H7 (cell line): ENCODE data around the gene SPAST. TPM values are rescaled to one million over a fixed set of nuclear protein-coding genes. Genes with fewer than 3 reads are reported as not detected.
"Not testable (repeated sequence)": the region's sequence is repeated elsewhere in the genome, so short reads cannot be mapped to it uniquely, and the experiment has no call there.

Experiments used
- DNase-seq: peaks from one replicate; pipeline ENCODE4 v3.0.0; 2012
- H3K27me3 ChIP-seq: 2 replicates; pipeline ENCODE4 v1.6.0; 2011; ENCODE audit warnings: mild to moderate bottlenecking, low read length; ENCODE audit not compliant: control insufficient read depth, insufficient read depth
- H3K36me3 ChIP-seq: replicated peaks from 2 replicates; pipeline ENCODE4 v1.5.1; 2011; ENCODE audit warnings: low read length; ENCODE audit not compliant: control insufficient read depth, insufficient read depth
- H3K4me3 ChIP-seq: 2 replicates; pipeline ENCODE4 v1.5.1; 2011; ENCODE audit warnings: low read depth, mild to moderate bottlenecking, control low read depth, low read length, moderate library complexity; ENCODE audit not compliant: insufficient read depth
- total RNA-seq: library from RNA; depleted of rRNA; stranded (reverse); fragments of >200 nt; shearing (Covaris generic); gene quantifications from 2 replicates; pipeline ENCODE4 v1.2.3, GENCODE V29; 2014

Gene SPAST
- total RNA-seq, 1 experiment from 2014 or later: 22.7 TPM

DNA sequence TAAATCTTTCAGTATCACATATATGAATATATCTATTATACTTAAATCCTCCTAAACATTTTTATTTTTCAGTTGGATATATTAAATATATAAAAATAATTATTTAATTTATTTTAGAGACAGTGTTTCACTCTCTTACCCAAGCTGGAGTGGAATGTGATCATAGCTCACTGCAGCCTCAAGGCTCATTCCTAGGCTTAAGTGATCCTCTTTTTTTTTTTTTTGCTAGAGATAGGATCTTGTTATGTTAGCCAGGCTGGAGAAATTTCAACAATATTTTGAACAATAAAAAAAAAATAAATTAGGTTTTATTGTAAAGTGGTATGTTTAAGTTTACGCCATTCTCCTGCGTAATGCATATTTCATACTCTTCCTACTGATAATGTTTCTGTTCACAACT is 4.2 kb downstream of the SPAST start:
- H3K36me3 ChIP-seq: no peaks in the 10 kb centered on the region
- no peak overlapping the region for H3K4me3 ChIP-seq
- H3K27me3 ChIP-seq: no peaks in the 10 kb centered on the region
- DNase-seq: no peak

DNA sequence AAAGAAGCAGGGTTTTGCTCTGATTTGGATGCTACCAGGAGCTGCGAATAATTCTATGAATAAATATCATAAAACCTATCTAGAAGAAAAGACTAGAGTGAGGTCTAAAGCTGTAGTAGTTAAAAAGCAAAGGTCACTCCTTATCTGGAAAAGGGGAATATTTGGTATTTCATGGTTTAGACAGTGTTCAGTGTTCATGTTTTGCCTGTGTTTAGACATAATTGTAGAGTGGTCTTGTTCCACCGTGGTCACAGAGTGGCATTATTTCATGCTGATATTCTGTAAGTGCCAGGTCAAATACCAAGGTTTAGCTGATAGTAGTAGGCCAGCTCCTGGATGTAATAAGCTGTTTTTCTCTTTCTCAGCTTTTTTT is 10.8 kb downstream of the SPAST start:
- H3K4me3 ChIP-seq: no peak overlapping the region
- H3K36me3 ChIP-seq: no peaks in the 10 kb centered on the region
- DNase-seq: no peak
- H3K27me3 ChIP-seq: no peaks in the 10 kb centered on the region

DNA sequence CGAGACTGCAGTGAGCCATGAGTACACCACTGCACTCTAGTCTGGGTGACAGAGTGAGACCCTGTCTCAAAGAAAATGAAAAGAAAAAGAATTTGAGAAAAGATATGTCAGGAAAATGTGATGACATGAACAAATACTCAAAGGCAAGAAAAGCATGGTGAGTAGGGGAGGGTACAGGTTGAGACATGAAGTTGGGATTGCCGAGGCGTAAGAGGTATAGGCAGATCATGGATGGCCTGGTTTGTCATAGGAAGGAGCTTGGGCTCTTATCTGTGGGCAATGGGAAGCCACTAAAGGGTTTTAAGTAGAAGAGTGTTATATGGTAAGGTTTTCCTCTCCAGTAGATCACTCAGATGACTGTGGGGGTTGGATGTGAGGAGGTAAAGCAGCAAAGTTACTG is 32.3 kb downstream of the SPAST start:
- Histone ChIP-seq H3K27me3 (no peaks in the 10 kb centered on the region), H3K4me3 (no peak overlapping the region), H3K36me3 (no peaks in the 10 kb centered on the region; the same call in 1 of the 2 replicates)
- no peak for DNase-seq

DNA sequence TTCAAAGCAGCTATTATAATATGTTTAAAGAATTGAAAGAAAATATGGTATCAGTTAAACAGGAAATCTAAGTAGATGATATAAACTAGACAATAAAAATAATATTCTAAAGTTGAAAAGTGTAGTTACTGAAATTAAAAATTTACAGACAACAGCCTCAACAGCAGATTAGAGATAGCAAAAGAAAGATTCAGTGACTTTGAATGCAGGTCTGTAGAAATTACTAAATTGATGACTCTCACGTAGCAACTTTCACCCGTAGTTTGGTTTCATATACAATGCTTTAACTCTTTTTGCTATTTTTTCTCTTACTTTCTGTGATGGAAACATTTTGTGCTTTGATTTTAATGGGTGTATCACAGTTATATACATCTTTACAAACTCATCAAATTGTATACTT is 44.8 kb downstream of the SPAST start:
- Histone ChIP-seq H3K27me3 (no peaks in the 10 kb centered on the region), H3K4me3 (no peak overlapping the region), H3K36me3 (peaks cover 4% of the 10 kb centered on the region)
- DNase-seq: no peak

DNA sequence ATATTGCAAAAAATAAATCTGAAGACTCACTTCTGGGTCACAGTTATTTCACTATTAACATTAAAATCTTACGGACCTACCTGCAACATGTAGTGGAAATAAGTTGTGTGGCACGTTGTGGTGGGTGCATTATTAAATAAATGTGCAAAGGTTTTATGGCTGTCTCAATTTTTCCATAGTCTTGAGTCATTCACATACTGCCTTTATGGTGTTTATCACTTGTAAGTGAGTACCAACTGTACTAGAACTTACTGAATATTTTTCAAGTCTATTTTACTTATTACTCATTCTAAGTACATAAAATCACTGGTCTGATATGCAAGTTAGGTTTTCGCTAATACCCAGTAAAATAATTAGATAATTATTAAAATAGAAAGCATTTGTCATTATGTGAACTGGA is 54.7 kb downstream of the SPAST start:
- Histone ChIP-seq H3K27me3 (no peaks in the 10 kb centered on the region), H3K4me3 (no peak overlapping the region), H3K36me3 (peaks cover 2% of the 10 kb centered on the region; the same call in 1 of the 2 replicates)
- DNase-seq: no peak

DNA sequence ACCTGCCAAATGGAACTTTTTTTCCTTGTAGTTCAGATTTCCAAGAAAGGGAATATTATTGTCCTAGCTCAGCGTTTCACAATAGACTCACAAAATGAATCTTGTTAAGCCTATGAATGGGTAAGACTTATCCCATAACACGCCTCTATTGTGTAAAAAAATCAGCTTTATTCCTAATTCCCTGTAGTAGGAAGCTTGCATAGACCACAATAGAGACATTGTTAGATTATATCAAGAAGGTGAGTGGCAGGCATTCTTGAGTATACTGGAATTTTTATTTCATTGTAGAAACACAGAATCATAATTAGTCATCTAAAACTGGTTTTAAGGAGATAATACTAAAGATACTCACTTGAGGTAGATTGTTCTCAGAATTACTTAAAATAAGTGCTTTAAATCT is 55.8 kb downstream of the SPAST start:
- Histone ChIP-seq H3K27me3 (no peaks in the 10 kb centered on the region), H3K36me3 (peaks cover 2% of the 10 kb centered on the region; the same call in 1 of the 2 replicates), H3K4me3 (no peak overlapping the region)
- no peak for DNase-seq

DNA sequence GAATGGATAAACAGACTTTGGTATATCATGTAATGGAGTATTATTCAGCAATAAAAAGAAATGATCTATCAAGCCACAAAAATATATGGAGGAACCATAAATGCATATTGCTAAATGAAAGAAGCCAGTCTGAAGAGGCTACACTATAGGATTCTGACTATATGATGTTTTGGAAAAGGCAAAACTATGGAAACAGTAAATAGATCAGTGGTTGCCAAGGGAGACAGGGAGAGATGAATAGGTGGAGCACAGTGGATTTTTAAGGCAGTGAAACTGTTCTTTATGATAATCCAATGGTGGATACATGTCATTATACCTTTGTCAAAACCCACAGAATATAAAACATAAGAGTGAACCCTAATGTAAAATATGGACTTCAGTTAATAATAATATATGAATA is 61.3 kb downstream of the SPAST start:
- no peak overlapping the region for H3K4me3 ChIP-seq
- no peak for DNase-seq
- H3K36me3 ChIP-seq: no peaks in the 10 kb centered on the region
- H3K27me3 ChIP-seq: no peaks in the 10 kb centered on the region

DNA sequence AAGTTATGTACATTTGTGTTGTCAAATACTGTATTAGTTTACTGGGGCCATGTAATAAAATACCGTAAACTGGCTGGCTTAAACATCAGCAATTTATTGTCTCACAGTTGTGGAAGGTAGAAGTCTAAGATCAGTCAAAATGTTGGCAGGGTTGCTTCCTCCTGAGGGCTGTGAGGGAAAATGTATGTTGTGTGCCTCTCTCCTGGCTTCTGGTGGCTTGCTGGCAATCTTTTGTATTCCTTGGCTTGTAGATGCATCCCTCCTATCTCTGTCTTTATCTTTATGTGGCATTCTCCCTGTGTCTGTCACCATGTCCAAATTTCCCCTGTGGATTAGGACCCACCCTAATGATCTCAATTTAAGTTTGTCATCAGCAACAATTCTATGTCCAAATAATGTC is 65.3 kb downstream of the SPAST start:
- Histone ChIP-seq H3K36me3 (no peaks in the 10 kb centered on the region; the same call in none of the 2 replicates), H3K4me3 (no peak overlapping the region), H3K27me3 (no peaks in the 10 kb centered on the region)
- no peak for DNase-seq

DNA sequence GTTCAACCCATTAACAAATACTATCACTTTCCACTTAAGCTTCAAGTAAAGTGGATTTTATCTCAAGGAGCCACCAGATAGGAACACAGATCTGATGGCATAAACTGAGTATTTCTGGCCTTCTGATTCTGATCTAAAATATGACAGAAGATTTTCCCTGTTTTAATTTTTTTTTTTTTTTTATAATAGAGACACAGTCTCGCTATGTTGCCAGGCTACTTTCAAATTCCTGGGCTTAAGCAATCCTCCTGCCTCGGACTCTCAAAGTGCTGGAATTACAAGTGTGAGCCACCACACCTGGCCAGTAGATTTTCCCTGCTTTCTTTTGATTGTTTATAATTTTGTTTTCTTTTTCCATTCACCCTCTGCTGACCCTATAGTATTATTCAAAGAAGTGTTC is 65.7 kb downstream of the SPAST start:
- H3K36me3 ChIP-seq: no peaks in the 10 kb centered on the region; the same call in none of the 2 replicates
- H3K4me3 ChIP-seq: no peak overlapping the region
- H3K27me3 ChIP-seq: no peaks in the 10 kb centered on the region
- DNase-seq: no peak

DNA sequence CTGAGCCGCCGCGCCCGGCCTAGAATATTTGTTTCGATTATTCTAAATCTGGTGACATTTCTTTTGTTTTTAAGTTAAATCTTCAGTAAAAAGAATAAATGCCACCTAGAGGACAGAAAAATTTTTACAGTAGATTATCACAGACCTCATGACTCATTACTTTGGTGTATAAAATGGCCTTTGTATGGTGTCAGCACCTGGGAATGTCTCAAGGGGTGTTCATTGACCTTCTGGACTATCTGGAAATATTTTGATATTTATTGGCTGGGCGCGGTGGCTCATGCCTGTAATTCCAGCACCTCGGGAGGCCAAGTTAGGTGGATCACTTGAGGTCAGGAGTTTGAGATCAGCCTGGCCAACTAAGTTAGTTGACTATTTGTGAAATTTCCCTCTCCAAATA is 72.1 kb downstream of the SPAST start:
- no peaks in the 10 kb centered on the region for H3K27me3 ChIP-seq
- no peaks in the 10 kb centered on the region; the same call in none of the 2 replicates for H3K36me3 ChIP-seq
- DNase-seq: peak; percentile 33
- no peak overlapping the region for H3K4me3 ChIP-seq

DNA sequence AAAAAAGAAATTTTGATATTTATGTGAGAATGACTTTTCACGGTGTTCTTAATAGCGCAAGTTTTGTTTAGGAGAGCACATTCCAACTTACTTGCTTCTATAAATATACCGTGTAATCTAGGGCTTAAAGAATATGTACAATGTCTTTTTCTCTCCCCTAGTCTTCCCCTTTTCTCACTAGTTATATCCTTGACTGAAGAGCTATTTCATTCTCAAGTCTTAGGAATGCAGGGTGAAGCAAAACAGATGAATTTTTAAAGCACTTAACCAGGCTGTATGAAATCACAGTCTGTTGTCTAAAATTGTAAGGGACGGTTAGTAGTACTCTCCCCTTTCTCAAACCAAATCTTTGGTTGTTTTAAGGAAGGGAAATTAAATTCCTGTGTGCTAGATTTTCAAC is 72.7 kb downstream of the SPAST start:
- Histone ChIP-seq H3K36me3 (no peaks in the 10 kb centered on the region; the same call in 1 of the 2 replicates), H3K4me3 (no peak overlapping the region), H3K27me3 (no peaks in the 10 kb centered on the region)
- DNase-seq: no peak

DNA sequence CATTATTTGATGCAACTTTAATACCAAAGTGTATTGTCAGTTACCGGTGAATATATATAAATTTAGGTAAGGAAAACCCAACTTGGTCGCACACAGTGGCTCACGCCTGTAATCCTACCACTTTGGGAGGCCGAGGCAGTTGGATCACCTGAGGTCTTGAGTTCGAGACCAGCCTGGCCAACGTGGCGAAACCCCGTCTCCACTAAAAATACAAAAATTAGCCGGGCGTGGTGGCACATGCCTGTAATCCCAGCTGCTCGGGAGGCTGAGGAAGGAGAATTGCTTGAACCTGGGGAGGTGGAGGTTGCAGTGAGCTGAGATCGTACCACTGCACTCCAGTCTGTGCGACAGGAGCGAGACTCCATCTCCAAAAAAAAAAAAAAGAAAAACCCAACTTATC is 88.2 kb downstream of the SPAST start:
- not testable (repeated sequence) for H3K4me3 ChIP-seq, H3K27me3 ChIP-seq, H3K36me3 ChIP-seq, DNase-seq

DNA sequence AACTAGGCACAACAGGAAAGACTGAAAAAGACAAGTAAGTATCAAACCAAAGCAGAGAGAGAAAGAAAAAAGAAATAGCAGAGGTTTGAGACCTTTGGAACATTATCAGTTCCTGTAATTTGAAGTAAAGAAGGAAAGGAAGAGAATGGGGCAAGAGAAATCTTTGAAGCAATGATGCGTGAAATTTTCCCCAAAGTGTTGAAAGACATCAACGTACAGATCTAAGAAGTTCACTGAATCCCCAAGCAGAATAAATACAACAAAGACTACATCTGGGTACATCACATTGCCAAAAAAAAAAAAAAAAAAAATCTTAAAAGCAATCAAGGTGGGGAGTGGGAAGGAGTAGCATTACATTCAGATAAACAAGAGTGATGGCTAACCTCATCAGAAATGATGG is 96.3 kb downstream of the SPAST start:
- no peaks in the 10 kb centered on the region; the same call in 1 of the 2 replicates for H3K36me3 ChIP-seq
- no peak overlapping the region for H3K4me3 ChIP-seq
- DNase-seq: no peak
- no peaks in the 10 kb centered on the region for H3K27me3 ChIP-seq

DNA sequence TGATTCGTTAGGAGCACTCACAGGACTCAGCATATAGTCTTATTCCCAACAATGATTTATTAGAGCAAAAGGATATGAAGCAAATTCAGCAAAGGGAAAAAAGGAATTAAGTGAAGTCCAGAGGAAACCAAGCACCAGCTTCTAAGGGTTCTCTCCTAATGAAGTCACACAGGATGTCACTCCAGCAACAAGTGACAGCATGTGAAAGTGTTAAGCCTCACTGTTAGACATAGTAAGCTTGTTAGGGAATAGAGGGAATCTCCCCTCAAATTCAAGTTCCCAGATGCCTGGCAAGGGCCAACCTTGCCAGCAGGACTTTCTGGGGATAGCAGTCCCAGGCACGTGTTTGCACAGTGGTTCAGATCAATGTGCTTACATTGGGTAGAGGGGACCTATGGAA is 97.9 kb downstream of the SPAST start:
- H3K36me3 ChIP-seq: no peaks in the 10 kb centered on the region
- no peaks in the 10 kb centered on the region for H3K27me3 ChIP-seq
- H3K4me3 ChIP-seq: no peak overlapping the region
- DNase-seq: no peak

DNA sequence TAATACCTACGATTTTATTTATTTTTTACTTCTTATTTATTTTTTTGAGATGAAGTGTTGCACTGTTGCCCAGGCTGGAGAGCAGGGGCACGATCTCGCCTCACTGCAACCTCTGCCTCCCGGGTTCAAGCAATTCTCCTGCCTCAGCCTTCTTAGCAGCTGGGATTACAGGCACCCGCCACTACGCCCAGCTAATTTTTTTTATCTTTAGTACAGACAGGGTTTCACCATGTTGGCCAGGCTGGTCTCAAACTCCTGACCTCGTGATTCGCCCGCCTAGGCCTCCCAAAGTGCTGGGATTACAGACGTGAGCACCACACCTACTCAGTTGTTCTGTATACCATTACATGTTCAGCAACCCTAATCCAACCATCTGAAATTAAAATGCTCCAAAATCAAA is 100.9 kb downstream of the SPAST start:
- not testable (repeated sequence) for DNase-seq, H3K36me3 ChIP-seq, H3K27me3 ChIP-seq, H3K4me3 ChIP-seq

DNA sequence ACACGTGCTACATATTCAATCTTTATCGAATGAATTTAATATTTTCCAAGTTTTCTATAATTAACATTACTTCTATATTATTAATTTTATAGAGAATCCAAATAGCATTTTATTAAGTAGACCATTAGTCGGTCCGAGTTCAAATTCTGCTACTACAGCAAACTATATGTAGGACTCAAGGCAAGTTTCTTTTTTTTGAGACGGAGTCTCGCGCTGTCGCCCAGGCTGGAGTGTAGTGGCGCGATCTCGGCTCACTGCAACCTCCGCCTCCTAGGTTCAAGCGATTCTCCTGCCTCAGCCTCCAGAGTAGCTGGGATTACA is 101.6 kb downstream of the SPAST start:
- not testable (repeated sequence) for H3K36me3 ChIP-seq, H3K27me3 ChIP-seq, DNase-seq
- H3K4me3 ChIP-seq: peak overlapping the region; percentile 74
